ENCODE results near the gene PSEN1. TPM values are rescaled to one million over a fixed set of nuclear protein-coding genes. Genes with fewer than 3 reads are reported as not detected.

PSEN1 gene
- polyA plus RNA-seq, 2 of the 4 experiments (the other 2 are of a cell fraction) = 21.6 to 38.1 TPM

DNA sequence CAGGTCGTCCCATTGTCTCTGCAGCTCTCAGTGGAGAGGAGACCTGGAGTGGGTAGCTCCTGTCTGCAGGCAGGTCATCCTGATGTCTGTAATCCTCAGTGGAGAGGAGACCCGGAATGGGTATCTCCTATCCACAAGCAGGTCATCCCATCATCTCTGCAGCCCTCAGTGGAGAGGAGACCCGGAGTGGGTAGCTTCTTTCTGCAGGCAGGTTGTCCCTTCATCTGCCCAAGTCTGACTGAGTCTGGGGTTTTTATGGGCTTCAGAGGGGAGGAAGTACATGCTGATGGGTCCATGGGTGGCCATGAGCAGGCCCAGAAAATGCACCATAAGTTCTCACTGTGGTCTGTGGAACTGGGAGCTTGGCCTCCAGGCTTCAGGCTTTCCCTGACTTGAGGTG, 72.1 kb downstream of the PSEN1 start:
- H3K9me3 ChIP-seq = no peaks in the 10 kb centered on the region
- H3K4me3 ChIP-seq = no peak overlapping the region
- no peak for FAIRE-seq
- TF ChIP-seq FOXS1 (CRISPR knock-in tag; IDR thresholded peaks at IDR 0.05) (no peak), MAZ (IDR thresholded peaks at IDR 0.05; ENCODE audit: borderline replicate concordance, low read depth, low read length) (no peak), ZFP36 (IDR thresholded peaks at IDR 0.05; ENCODE audit: borderline replicate concordance, partially characterized antibody) (no peak)
- H3K27ac ChIP-seq = no peak overlapping the region
- no peak for DNase-seq (ENCODE audit: low read depth in 1 of 2, low spot score in 1 of 2)
- ChIA-PET CTCF (interaction anchor here (0.7 to 3.1 kb wide), 4 partner anchors 14 to 263 kb away, joined by 3 to 9 read pairs (median 4); no protein-coding TSS in a partner anchor), POLR2A (no interaction called here)
- H3K4me1 ChIP-seq = peaks cover 6% of the 10 kb centered on the region; the same call in 2 of the 3 replicates
- no peak for ATAC-seq
- no peak overlapping the region for H3K4me2 ChIP-seq
- WGBS (ENCODE audit: missing lambda C conversion rate) = 100% methylated on average over 3 of the region's 3 CpGs

DNA sequence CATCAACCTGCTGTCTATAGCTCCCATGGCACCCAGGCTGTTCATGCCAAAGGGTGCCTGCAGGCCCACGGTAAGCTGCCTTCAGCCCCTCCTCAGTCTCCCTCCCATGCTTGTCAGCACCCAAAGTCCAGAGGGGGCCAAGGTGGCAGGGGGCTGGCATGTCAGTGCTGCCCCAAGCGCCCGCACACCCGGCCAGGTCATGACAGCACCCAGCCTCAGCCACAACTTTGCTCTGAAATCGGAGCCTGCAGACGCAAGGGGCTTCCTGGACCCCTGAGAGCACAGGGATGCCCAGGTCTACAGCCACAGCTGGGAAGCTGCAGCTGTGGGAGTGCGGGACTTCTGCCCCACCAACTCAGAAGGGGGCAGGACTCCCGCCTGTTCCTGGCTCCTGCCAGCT, 72.5 kb downstream of the PSEN1 start:
- ATAC-seq (no peak), DNase-seq (ENCODE audit: low read depth in 1 of 2, low spot score in 1 of 2) (no peak), FAIRE-seq (no peak)
- ChIA-PET POLR2A (no interaction called here), CTCF (interaction anchor here (1.0 to 3.1 kb wide), 3 partner anchors 13 to 86 kb away, joined by 3 to 9 read pairs (median 4); no protein-coding TSS in a partner anchor)
- Histone ChIP-seq H3K9me3 (no peaks in the 10 kb centered on the region), H3K4me2 (no peak overlapping the region), H3K4me3 (no peak overlapping the region), H3K4me1 (peaks cover 6% of the 10 kb centered on the region; the same call in 2 of the 3 replicates), H3K27ac (no peak overlapping the region)
- TF ChIP-seq CHD2 (IDR thresholded peaks at IDR 0.05; ENCODE audit: low read length, partially characterized antibody) = no peak
- no peak for TF ChIP-seq HDAC2 (IDR thresholded peaks at IDR 0.05)
- no peak for TF ChIP-seq BHLHE40 (IDR thresholded peaks at IDR 0.05; ENCODE audit: low read depth, low read length)
- TF ChIP-seq EHF (CRISPR knock-in tag; IDR thresholded peaks at IDR 0.05) = no peak
- TF ChIP-seq, protein P1, sequence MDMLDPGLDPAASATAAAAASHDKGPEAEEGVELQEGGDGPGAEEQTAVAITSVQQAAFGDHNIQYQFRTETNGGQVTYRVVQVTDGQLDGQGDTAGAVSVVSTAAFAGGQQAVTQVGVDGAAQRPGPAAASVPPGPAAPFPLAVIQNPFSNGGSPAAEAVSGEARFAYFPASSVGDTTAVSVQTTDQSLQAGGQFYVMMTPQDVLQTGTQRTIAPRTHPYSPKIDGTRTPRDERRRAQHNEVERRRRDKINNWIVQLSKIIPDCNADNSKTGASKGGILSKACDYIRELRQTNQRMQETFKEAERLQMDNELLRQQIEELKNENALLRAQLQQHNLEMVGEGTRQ (IDR thresholded peaks at IDR 0.05) = no peak
- no peak for TF ChIP-seq TFCP2L1 (CRISPR knock-in tag; IDR thresholded peaks at IDR 0.05)
- TF ChIP-seq RFX5 (IDR thresholded peaks at IDR 0.05) = no peak
- TF ChIP-seq POLR2A (IDR thresholded peaks at IDR 0.05; ENCODE audit: low read length) = no peak
- TF ChIP-seq CHD4 (IDR thresholded peaks at IDR 0.05; ENCODE audit: borderline replicate concordance) = no peak
- TF ChIP-seq TP53 (CRISPR knock-in tag; IDR thresholded peaks at IDR 0.05) = no peak
- no peak for TF ChIP-seq EP300 (IDR thresholded peaks at IDR 0.05)
- no peak for TF ChIP-seq HEYL (CRISPR knock-in tag; IDR thresholded peaks at IDR 0.05)
- WGBS (ENCODE audit: missing lambda C conversion rate) = 96% methylated on average over 2 of the region's 8 CpGs

DNA sequence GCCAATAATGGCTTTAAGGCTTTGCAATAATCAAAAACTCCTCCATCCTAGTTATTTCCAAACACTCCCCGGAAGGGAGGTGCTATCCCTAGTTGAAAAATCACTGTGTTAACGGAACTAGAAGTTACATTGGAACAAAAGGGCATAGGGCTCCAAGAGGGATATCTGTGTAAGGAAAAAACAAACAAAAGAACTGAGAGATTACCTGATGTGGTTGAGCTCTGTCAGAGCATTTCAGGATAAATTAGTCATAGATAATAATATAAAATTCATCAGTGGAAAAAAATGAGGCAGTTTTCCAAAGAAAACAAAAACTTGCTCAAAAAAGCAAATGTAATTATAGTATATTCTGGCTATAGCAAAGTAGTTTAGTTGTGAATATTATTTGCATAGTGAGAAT, 73.6 kb downstream of the PSEN1 start:
- Histone ChIP-seq H3K4me3 (no peak overlapping the region), H3K9me3 (no peaks in the 10 kb centered on the region), H3K4me1 (peaks cover 6% of the 10 kb centered on the region; the same call in 2 of the 3 replicates), H3K27ac (no peak overlapping the region), H3K4me2 (no peak overlapping the region)
- WGBS (ENCODE audit: missing lambda C conversion rate) = 69% methylated on average over 2 of the region's 2 CpGs
- ATAC-seq = no peak
- no peak for FAIRE-seq
- POLR2A ChIA-PET = no interaction called here
- DNase-seq (ENCODE audit: low read depth in 1 of 2, low spot score in 1 of 2) = no peak
- TF ChIP-seq, protein P2, sequence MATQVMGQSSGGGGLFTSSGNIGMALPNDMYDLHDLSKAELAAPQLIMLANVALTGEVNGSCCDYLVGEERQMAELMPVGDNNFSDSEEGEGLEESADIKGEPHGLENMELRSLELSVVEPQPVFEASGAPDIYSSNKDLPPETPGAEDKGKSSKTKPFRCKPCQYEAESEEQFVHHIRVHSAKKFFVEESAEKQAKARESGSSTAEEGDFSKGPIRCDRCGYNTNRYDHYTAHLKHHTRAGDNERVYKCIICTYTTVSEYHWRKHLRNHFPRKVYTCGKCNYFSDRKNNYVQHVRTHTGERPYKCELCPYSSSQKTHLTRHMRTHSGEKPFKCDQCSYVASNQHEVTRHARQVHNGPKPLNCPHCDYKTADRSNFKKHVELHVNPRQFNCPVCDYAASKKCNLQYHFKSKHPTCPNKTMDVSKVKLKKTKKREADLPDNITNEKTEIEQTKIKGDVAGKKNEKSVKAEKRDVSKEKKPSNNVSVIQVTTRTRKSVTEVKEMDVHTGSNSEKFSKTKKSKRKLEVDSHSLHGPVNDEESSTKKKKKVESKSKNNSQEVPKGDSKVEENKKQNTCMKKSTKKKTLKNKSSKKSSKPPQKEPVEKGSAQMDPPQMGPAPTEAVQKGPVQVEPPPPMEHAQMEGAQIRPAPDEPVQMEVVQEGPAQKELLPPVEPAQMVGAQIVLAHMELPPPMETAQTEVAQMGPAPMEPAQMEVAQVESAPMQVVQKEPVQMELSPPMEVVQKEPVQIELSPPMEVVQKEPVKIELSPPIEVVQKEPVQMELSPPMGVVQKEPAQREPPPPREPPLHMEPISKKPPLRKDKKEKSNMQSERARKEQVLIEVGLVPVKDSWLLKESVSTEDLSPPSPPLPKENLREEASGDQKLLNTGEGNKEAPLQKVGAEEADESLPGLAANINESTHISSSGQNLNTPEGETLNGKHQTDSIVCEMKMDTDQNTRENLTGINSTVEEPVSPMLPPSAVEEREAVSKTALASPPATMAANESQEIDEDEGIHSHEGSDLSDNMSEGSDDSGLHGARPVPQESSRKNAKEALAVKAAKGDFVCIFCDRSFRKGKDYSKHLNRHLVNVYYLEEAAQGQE (IDR thresholded peaks at IDR 0.05) = no peak
- no peak for TF ChIP-seq MYC (IDR thresholded peaks at IDR 0.05; ENCODE audit: borderline replicate concordance, low read length)
- CTCF ChIA-PET = interaction anchor here (0.6 to 0.9 kb wide), 2 partner anchors 12 to 13 kb away, joined by 3 read pairs; no protein-coding TSS in a partner anchor
